Adrenal gland (tissue), 5 donors: ENCODE measurements around the gene AGAP1.

Source experiments
- POLR2A ChIP-seq, 2 donors: fragments of 450-650 bp; IDR thresholded peaks; one replicate each; pipeline ENCODE4 v1.6.1; 2017; ENCODE audit warnings: antibody characterized with exemption in 2 of 2, mild to moderate bottlenecking in 2 of 2, moderate library complexity in 1 of 2
- TF ChIP-seq, protein P1 (sequence below), 6 experiments: fragments of 450-650 bp in 4 of 6; fragments of 200-600 bp in 2 of 6; sonication (generic) in 1 of 6; IDR thresholded peaks; 1 replicate in 5 of 6; 2 replicates in 1 of 6; pipeline versions ENCODE4 v1.5.1 to v1.8.0; 2016 to 2021; ENCODE audit warnings: antibody characterized with exemption in 6 of 6, mild to moderate bottlenecking in 2 of 6, moderate library complexity in 1 of 6
- donor health status: DM: no; HTN: no; CAD: no.

- TF ChIP-seq, protein P1, sequence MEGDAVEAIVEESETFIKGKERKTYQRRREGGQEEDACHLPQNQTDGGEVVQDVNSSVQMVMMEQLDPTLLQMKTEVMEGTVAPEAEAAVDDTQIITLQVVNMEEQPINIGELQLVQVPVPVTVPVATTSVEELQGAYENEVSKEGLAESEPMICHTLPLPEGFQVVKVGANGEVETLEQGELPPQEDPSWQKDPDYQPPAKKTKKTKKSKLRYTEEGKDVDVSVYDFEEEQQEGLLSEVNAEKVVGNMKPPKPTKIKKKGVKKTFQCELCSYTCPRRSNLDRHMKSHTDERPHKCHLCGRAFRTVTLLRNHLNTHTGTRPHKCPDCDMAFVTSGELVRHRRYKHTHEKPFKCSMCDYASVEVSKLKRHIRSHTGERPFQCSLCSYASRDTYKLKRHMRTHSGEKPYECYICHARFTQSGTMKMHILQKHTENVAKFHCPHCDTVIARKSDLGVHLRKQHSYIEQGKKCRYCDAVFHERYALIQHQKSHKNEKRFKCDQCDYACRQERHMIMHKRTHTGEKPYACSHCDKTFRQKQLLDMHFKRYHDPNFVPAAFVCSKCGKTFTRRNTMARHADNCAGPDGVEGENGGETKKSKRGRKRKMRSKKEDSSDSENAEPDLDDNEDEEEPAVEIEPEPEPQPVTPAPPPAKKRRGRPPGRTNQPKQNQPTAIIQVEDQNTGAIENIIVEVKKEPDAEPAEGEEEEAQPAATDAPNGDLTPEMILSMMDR (IDR thresholded peaks at IDR 0.05), result no peak
- no peak for TF ChIP-seq POLR2A (IDR thresholded peaks at IDR 0.05)
Observed at GRCh38 chr2:235901243-235901642, 407.4 kb downstream of the AGAP1 start.
